GM23248 (cell line): ENCODE data around the gene SUGCT. TPM values are rescaled to one million over a fixed set of nuclear protein-coding genes. Genes with fewer than 3 reads are reported as not detected.

Source experiments
- DNase-seq: peaks from one replicate; pipeline ENCODE4 v3.0.0-alpha.2; 2015
- H2AFZ ChIP-seq: fragments of 200-600 bp; sonication (generic); 2 replicates; pipeline ENCODE4 v1.6.1; 2016; ENCODE audit warnings: antibody characterized with exemption
- H3F3A ChIP-seq: fragments of 200-600 bp; sonication (generic); 2 replicates; pipeline ENCODE4 v1.6.1; 2016; ENCODE audit warnings: mild to moderate bottlenecking, antibody characterized with exemption, mixed run types; ENCODE audit not compliant: insufficient read depth
- H3K27ac ChIP-seq: fragments of 200-600 bp; sonication (generic); 2 replicates; pipeline ENCODE4 v1.5.1; 2016; ENCODE audit warnings: mild to moderate bottlenecking
- H3K27me3 ChIP-seq: fragments of 200-600 bp; sonication (generic); replicated peaks from 2 replicates; pipeline ENCODE4 v1.6.1; 2016; ENCODE audit warnings: mild to moderate bottlenecking; ENCODE audit not compliant: insufficient read depth
- H3K36me3 ChIP-seq: fragments of 200-600 bp; sonication (generic); 2 replicates; pipeline ENCODE4 v1.6.1; 2016; ENCODE audit warnings: low read depth, mild to moderate bottlenecking
- H3K4me1 ChIP-seq: fragments of 200-600 bp; sonication (generic); 2 replicates; pipeline ENCODE4 v1.6.1; 2016; ENCODE audit warnings: mild to moderate bottlenecking; ENCODE audit not compliant: insufficient read depth
- H3K4me2 ChIP-seq: fragments of 200-600 bp; sonication (generic); one replicate; pipeline ENCODE4 v1.6.1; 2016; ENCODE audit warnings: mild to moderate bottlenecking; ENCODE audit not compliant: unreplicated experiment
- H3K4me3 ChIP-seq: fragments of 200-600 bp; sonication (generic); 2 replicates; pipeline ENCODE4 v1.5.1; 2016; ENCODE audit warnings: mild to moderate bottlenecking
- H3K79me2 ChIP-seq: fragments of 200-600 bp; sonication (generic); 2 replicates; pipeline ENCODE4 v1.6.1; 2016; ENCODE audit warnings: mild to moderate bottlenecking; ENCODE audit not compliant: insufficient read depth
- H3K9ac ChIP-seq: fragments of 200-600 bp; sonication (generic); 2 replicates; pipeline ENCODE4 v1.6.1; 2016; ENCODE audit warnings: mild to moderate bottlenecking
- H3K9me2 ChIP-seq: fragments of 200-600 bp; sonication (generic); 2 replicates; pipeline ENCODE4 v1.6.1; 2016; ENCODE audit warnings: mixed run types, mild to moderate bottlenecking, moderate library complexity; ENCODE audit not compliant: insufficient read depth
- H3K9me3 ChIP-seq: fragments of 200-600 bp; sonication (generic); one replicate; pipeline ENCODE4 v1.6.1; 2017; ENCODE audit warnings: low read depth
- H4K20me1 ChIP-seq: fragments of 200-600 bp; sonication (generic); 2 replicates; pipeline ENCODE4 v1.6.0; 2016; ENCODE audit not compliant: insufficient read depth
- EZH2 ChIP-seq: fragments of 200-600 bp; sonication (generic); IDR thresholded peaks from 2 replicates; pipeline ENCODE4 v1.6.1; 2018; ENCODE audit warnings: antibody characterized with exemption, mild to moderate bottlenecking; ENCODE audit not compliant: insufficient read depth, poor library complexity, severe bottlenecking
- EZH2phosphoT487 ChIP-seq: fragments of 200-600 bp; sonication (generic); IDR thresholded peaks from 2 replicates; pipeline ENCODE4 v1.6.1; 2018; ENCODE audit warnings: antibody characterized with exemption, moderate library complexity, mild to moderate bottlenecking, low read depth; ENCODE audit not compliant: insufficient read depth
- WGBS, 2 experiments: methylation state at CpG; one replicate each; pipeline ENCODE4 v1.1.6; 2015 to 2017; ENCODE audit warnings: low lambda C conversion rate in 2 of 2, low coverage in 1 of 2; ENCODE audit errors: missing lambda C conversion rate in 2 of 2; 5-methylcytosine and 5-hydroxymethylcytosine counted together
- in situ Hi-C: fragments of 300-500 bp; cut with MboI; formaldehyde crosslinking; loops from 2 replicates; pipeline ENCODE4 v1.15.0; 2020
- polyA plus RNA-seq: library from polyadenylated mRNA; unstranded; fragments of >200 nt; fragmentation: Nextera tagmentation; extraction: Ambion mirVana; gene quantifications from 2 replicates; pipeline ENCODE4 v1.2.1, GENCODE V29; 2016
- total RNA-seq: library from RNA; depleted of rRNA; stranded (reverse); fragments of >200 nt; shearing (Covaris generic); gene quantifications from 2 replicates; pipeline ENCODE4 v1.2.3, GENCODE V29; 2014

Gene SUGCT
- total and polyA plus RNA-seq, 2 experiments from 2014 or later: 2.2 to 7.1 TPM

- no peaks in the 10 kb centered on the region for H3K27me3 ChIP-seq
- WGBS, 2 experiments: 81 to 82% methylated on average over 7 of the region's 7 CpGs
Measured at GRCh38 chr7:40520986-40521738, 386.4 kb downstream of the SUGCT start.

DNA sequence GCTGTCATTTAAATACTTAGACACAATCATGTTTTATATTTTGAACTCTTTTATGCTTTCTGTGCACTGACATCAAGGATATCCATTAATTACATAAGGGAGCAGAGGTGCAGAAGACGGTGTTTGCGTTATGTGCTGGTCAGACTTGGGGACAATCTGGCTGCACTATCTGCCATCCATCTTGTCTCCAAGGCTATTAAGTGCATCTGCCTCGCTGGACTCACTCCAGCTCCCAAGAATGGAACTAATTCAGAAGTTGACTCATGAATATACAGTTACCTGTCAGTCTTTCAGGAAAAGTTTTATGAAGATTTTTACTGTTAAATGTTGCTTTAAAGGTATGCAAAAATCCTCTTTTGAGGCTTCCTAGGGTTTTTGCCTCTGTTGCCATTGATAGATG lies 391.0 kb downstream of the SUGCT start:
- DNase-seq: no peak
- 0 out of 2 replicates have a peak, but pooled peaks cover 8% of the 10 kb centered on the region for H3F3A ChIP-seq
- H3K9me2 ChIP-seq: no peaks in the 10 kb centered on the region
- H3K4me1 ChIP-seq: peaks cover 11% of the 10 kb centered on the region; the same call in 1 of the 2 replicates
- H3K27me3 ChIP-seq: no peaks in the 10 kb centered on the region
- no peak overlapping the region for H2AFZ ChIP-seq
- 94 to 98% methylated on average over 3 of the region's 3 CpGs for WGBS, 2 experiments
- in situ Hi-C loops: no loop called here
- no peaks in the 10 kb centered on the region for H3K36me3 ChIP-seq
- TF ChIP-seq EZH2 (no peak), EZH2phosphoT487 (no peak)
- H3K9me3 ChIP-seq: no peaks in the 10 kb centered on the region
- H4K20me1 ChIP-seq: no peaks in the 10 kb centered on the region
- no peak overlapping the region for H3K27ac ChIP-seq
- H3K9ac ChIP-seq: no peak overlapping the region
- no peaks in the 10 kb centered on the region for H3K79me2 ChIP-seq
- no peak overlapping the region for H3K4me2 ChIP-seq
- no peak overlapping the region for H3K4me3 ChIP-seq

More at GRCh38 chr7:40520986-40521738, 386.4 kb downstream of the SUGCT start:
- Histone ChIP-seq H3K9me2 (no peaks in the 10 kb centered on the region), H3K9me3 (no peaks in the 10 kb centered on the region), H3K36me3 (no peaks in the 10 kb centered on the region), H3K9ac (no peak overlapping the region), H2AFZ (no peak overlapping the region), H3K27ac (no peak overlapping the region), H3K79me2 (no peaks in the 10 kb centered on the region), H3F3A (no peaks in the 10 kb centered on the region), H3K4me1 (0 out of 2 replicates have a peak, but pooled peaks cover 4% of the 10 kb centered on the region), H4K20me1 (no peaks in the 10 kb centered on the region), H3K4me3 (no peak overlapping the region), H3K4me2 (no peak overlapping the region)
- TF ChIP-seq EZH2phosphoT487: no peak
- TF ChIP-seq EZH2: no peak
- DNase-seq: no peak
- in situ Hi-C loops: no loop called here

- Histone ChIP-seq H3K4me1 (peaks cover 11% of the 10 kb centered on the region; the same call in 1 of the 2 replicates), H3K4me2 (peak overlapping the region; percentile 2), H3K9me2 (no peaks in the 10 kb centered on the region), H3K9me3 (no peaks in the 10 kb centered on the region), H3K79me2 (no peaks in the 10 kb centered on the region), H3K27ac (no peak overlapping the region), H3K9ac (no peak overlapping the region), H2AFZ (no peak overlapping the region), H4K20me1 (no peaks in the 10 kb centered on the region), H3K4me3 (no peak overlapping the region), H3F3A (0 out of 2 replicates have a peak, but pooled peaks cover 8% of the 10 kb centered on the region), H3K27me3 (no peaks in the 10 kb centered on the region), H3K36me3 (no peaks in the 10 kb centered on the region)
- DNase-seq: no peak
- 91 to 95% methylated on average over 1 of the region's 1 CpG for WGBS, 2 experiments
- TF ChIP-seq EZH2: no peak
- no peak for TF ChIP-seq EZH2phosphoT487
- in situ Hi-C loops: no loop called here
Measured at GRCh38 chr7:40526951-40527715, 392.3 kb downstream of the SUGCT start.

- Histone ChIP-seq H3K9me2 (no peaks in the 10 kb centered on the region), H3K9me3 (no peaks in the 10 kb centered on the region), H2AFZ (no peak overlapping the region), H3K27ac (no peak overlapping the region), H3K4me2 (peak overlapping the region; percentile 2), H3K79me2 (no peaks in the 10 kb centered on the region), H3K4me1 (peaks cover 11% of the 10 kb centered on the region; the same call in 1 of the 2 replicates), H3K9ac (no peak overlapping the region), H3K4me3 (no peak overlapping the region), H3F3A (0 out of 2 replicates have a peak, but pooled peaks cover 8% of the 10 kb centered on the region), H3K27me3 (no peaks in the 10 kb centered on the region), H4K20me1 (no peaks in the 10 kb centered on the region), H3K36me3 (no peaks in the 10 kb centered on the region)
- in situ Hi-C loops: no loop called here
- TF ChIP-seq EZH2phosphoT487 (no peak), EZH2 (no peak)
- no peak for DNase-seq
Measured at GRCh38 chr7:40527723-40528122, 392.9 kb downstream of the SUGCT start.
